ENCODE results near the gene THAP8. TPM values are rescaled to one million over a fixed set of nuclear protein-coding genes. Genes with fewer than 3 reads are reported as not detected.
A peak's percentile ranks its signal among the peaks of the same experiment; 100 is the strongest.
"Not testable (repeated sequence)": the region's sequence is repeated elsewhere in the genome, so short reads cannot be mapped to it uniquely, and the experiment has no call there.

THAP8 gene
- total RNA-seq, 1 experiment from 2014 or later, result 7.2 TPM

- not testable (repeated sequence) for DNase-seq (ENCODE audit: low spot score)
Observed at GRCh38 chr19:36068810-36069499, 14.9 kb upstream of the THAP8 start.

- DNase-seq (ENCODE audit: low spot score), result no peak
Observed at GRCh38 chr19:36067681-36068080, 13.6 kb upstream of the THAP8 start.

- no peak for DNase-seq (ENCODE audit: low spot score)
Observed at GRCh38 chr19:36064826-36065225, 10.7 kb upstream of the THAP8 start.

- no peak for DNase-seq (ENCODE audit: low spot score)
Observed at GRCh38 chr19:36061367-36061766, 7.3 kb upstream of the THAP8 start.

GRCh38 chr19:36060430-36060829 is 6.3 kb upstream of the THAP8 start:
- DNase-seq (ENCODE audit: low spot score), result peak; percentile 64

- DNase-seq (ENCODE audit: low spot score), result no peak
Observed at GRCh38 chr19:36059180-36059910, 5.3 kb upstream of the THAP8 start.

GRCh38 chr19:36058481-36059179 is 4.5 kb upstream of the THAP8 start:
- no peak for DNase-seq (ENCODE audit: low spot score)

GRCh38 chr19:36054733-36055686 is 925 bp upstream of the THAP8 start, which contains the start of gene WDR62:
Gene WDR62, plus strand, starts transcription at chr19:36054897. Its CDS starts 75 bp downstream, at chr19:36054972.
- peak; percentile 100 for DNase-seq (ENCODE audit: low spot score)

GRCh38 chr19:36051637-36052036 is 2.4 kb downstream of the THAP8 start:
- DNase-seq (ENCODE audit: low spot score), result no peak

GRCh38 chr19:36051236-36051635 is 2.8 kb downstream of the THAP8 start:
- DNase-seq (ENCODE audit: low spot score), result peak; percentile 55

- DNase-seq (ENCODE audit: low spot score), result no peak
Observed at GRCh38 chr19:36049080-36049698, 4.9 kb downstream of the THAP8 start.

- no peak for DNase-seq (ENCODE audit: low spot score)
Observed at GRCh38 chr19:36047835-36048234, 6.2 kb downstream of the THAP8 start.

- DNase-seq (ENCODE audit: low spot score), result no peak
Observed at GRCh38 chr19:36046443-36047050, 7.5 kb downstream of the THAP8 start.

- no peak for DNase-seq (ENCODE audit: low spot score)
Observed at GRCh38 chr19:36043952-36044351, 10.1 kb downstream of the THAP8 start.

- no peak for DNase-seq (ENCODE audit: low spot score)
Observed at GRCh38 chr19:36041831-36042230, 12.3 kb downstream of the THAP8 start.

- not testable (repeated sequence) for DNase-seq (ENCODE audit: low spot score)
Observed at GRCh38 chr19:36041092-36041491, 13.0 kb downstream of the THAP8 start.

- no peak for DNase-seq (ENCODE audit: low spot score)
Observed at GRCh38 chr19:36040495-36040894, 13.6 kb downstream of the THAP8 start.

- DNase-seq (ENCODE audit: low spot score), result no peak
Observed at GRCh38 chr19:36032251-36033104, 21.6 kb downstream of the THAP8 start, which contains the start of gene CLIP3. Gene CLIP3, minus strand, starts transcription at chr19:36032873. Its CDS starts 516 bp downstream, at chr19:36032357.

GRCh38 chr19:36031308-36031707 is 22.8 kb downstream of the THAP8 start:
- DNase-seq (ENCODE audit: low spot score), result no peak
